ENCODE data around the gene ANKEF1. TPM values are rescaled to one million over a fixed set of nuclear protein-coding genes. Genes with fewer than 3 reads are reported as not detected.

ANKEF1 gene
- total RNA-seq, 4 donors from 2014 or later, result 0.47 to 1.3 (median 0.84) TPM

DNA sequence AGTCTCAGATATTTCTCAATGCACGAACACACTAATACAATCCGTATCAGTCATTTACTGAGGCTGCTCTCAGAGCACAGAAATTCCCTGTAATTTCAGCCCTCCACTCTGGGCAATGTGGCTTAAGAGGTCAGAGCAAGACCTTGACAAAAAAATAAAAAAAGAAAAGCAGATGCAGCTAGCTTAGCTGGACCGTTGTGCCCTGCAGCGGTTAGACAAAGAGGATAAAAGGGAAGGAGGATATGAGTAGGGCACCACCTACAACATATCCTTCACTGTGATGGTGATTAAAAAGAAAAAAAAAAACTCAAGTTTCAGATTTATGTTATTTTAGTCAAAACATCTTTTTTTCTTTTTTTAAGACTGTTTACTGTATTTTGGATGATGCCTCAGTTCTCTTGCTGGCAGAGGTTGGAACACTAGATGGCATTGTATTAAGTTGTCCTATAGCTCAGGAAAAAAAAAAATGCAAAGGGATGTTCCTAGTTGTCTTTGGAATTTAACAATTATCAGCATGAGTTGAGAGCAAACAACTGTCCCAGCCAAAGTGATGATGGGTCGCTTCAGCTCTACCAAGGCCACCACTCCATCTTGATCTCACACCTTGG is 59.9 kb downstream of the ANKEF1 start:
- Histone ChIP-seq H3K36me3 (no peaks in the 10 kb centered on the region), H3K4me3 (no peak overlapping the region), H3K27ac (no peak overlapping the region), H3K9me3 (no peaks in the 10 kb centered on the region), H3K27me3 (no peaks in the 10 kb centered on the region), H3K4me1 (no peaks in the 10 kb centered on the region)
- WGBS, 2 donors (ENCODE audit: low coverage in 1 of 2), result 54 to 79% methylated on average over 4 to 5 of the region's 5 CpGs
- ATAC-seq, result no peak
- TF ChIP-seq EP300 (IDR thresholded peaks at IDR 0.05) (no peak), POLR2A (IDR thresholded peaks at IDR 0.05) (no peak), POLR2AphosphoS5 (IDR thresholded peaks at IDR 0.05) (no peak)

DNA sequence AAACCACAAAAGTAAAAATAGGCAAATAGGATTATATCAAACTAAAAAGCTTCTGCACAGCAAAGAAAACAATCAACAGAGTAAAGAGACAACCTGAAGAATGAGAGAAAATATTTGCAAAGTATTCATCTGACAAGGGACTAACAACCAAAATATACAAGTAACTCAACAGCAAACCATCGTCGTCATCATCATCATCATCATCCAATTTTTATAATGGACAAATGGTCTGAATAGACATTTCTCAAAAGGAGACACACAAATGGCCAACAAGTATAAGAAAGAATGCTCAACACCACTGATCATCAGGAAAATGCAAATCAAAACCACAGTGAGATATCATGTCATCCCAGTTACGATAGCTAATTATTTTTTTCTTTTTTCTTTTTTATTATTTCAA is 62.0 kb downstream of the ANKEF1 start:
- Histone ChIP-seq H3K36me3 (no peaks in the 10 kb centered on the region), H3K4me3 (no peak overlapping the region), H3K4me1 (no peaks in the 10 kb centered on the region), H3K9me3 (no peaks in the 10 kb centered on the region), H3K27ac (no peak overlapping the region), H3K27me3 (no peaks in the 10 kb centered on the region)
- WGBS, 2 donors (ENCODE audit: low coverage in 1 of 2), result 90 to 92% methylated on average over 3 of the region's 3 CpGs
- no peak for ATAC-seq
- TF ChIP-seq POLR2A (IDR thresholded peaks at IDR 0.05), result no peak
- TF ChIP-seq, protein P1, sequence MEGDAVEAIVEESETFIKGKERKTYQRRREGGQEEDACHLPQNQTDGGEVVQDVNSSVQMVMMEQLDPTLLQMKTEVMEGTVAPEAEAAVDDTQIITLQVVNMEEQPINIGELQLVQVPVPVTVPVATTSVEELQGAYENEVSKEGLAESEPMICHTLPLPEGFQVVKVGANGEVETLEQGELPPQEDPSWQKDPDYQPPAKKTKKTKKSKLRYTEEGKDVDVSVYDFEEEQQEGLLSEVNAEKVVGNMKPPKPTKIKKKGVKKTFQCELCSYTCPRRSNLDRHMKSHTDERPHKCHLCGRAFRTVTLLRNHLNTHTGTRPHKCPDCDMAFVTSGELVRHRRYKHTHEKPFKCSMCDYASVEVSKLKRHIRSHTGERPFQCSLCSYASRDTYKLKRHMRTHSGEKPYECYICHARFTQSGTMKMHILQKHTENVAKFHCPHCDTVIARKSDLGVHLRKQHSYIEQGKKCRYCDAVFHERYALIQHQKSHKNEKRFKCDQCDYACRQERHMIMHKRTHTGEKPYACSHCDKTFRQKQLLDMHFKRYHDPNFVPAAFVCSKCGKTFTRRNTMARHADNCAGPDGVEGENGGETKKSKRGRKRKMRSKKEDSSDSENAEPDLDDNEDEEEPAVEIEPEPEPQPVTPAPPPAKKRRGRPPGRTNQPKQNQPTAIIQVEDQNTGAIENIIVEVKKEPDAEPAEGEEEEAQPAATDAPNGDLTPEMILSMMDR (IDR thresholded peaks at IDR 0.05), result no peak
- TF ChIP-seq EP300 (IDR thresholded peaks at IDR 0.05), result no peak
- TF ChIP-seq POLR2AphosphoS5 (IDR thresholded peaks at IDR 0.05), result no peak

DNA sequence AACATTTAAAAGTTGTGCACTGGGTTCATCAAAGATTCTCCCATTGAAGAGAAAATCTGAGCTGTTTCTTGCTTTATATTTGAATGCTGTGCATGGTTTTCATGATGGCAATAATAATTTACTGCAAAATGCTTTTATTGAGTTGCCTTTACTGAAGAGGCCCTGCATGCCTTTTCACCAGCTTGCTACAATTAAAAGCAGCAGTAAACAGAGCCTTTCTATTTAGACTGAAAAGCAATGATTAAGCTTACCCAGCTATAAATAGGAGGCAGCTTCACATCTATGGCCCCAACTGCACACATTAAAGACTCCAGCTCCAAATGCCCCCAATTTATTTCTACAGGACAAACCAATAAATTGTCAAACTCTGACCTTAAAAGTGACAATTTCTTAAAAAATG is 70.3 kb downstream of the ANKEF1 start:
- H3K4me3 ChIP-seq, result no peak overlapping the region
- H3K4me1 ChIP-seq, result no peaks in the 10 kb centered on the region
- H3K27ac ChIP-seq, result no peak overlapping the region
- H3K27me3 ChIP-seq, result no peaks in the 10 kb centered on the region
- TF ChIP-seq POLR2A (IDR thresholded peaks at IDR 0.05) (no peak), POLR2AphosphoS5 (IDR thresholded peaks at IDR 0.05) (no peak), EP300 (IDR thresholded peaks at IDR 0.05) (no peak)
- TF ChIP-seq, protein P1 (IDR thresholded peaks at IDR 0.05), result no peak
- peaks cover 0 to 11% (median 0%) of the 10 kb centered on the region in 3 donors for H3K9me3 ChIP-seq
- ATAC-seq, result no peak
- no peaks in the 10 kb centered on the region for H3K36me3 ChIP-seq

Small RNAs within 50 kb of the gene (small RNA-seq; reads per million reads assigned to genes)
- gene RF00017, result 0 reads per million in 4 donors

Other genes with a start within 250 kb of the ANKEF1 start
- gene PAK5, start 195.9 kb upstream of the ANKEF1 start, total RNA-seq, result 1 to 10 TPM in 1 of 4 donors, under 1 TPM in 2, not detected in 1; 0.05 to 6.6 (median 0.54) TPM
- 1 to 10 TPM in 3 of 4 donors, under 1 TPM in 1; 0.47 to 5.5 (median 2.3) TPM for gene SNAP25, start 183.8 kb downstream of the ANKEF1 start, total RNA-seq

Measured in gastroesophageal sphincter (tissue), 4 donors.